T-helper 1 cell (primary cell): ENCODE results near the gene YBX2.
A peak's percentile ranks its signal among the peaks of the same experiment; 100 is the strongest.

Experiments
- DNase-seq, 5 donors: peaks; one replicate each; pipeline ENCODE4 v3.0.0-alpha.2; 2012 to 2020

The YBX2 gene

GRCh38 chr17:7241783-7242716 lies 52.4 kb downstream of the YBX2 start, which contains the start of gene GABARAP:
TSS of gene GABARAP (minus strand) at chr17:7242449. CDS start at chr17:7242330, 119 bp downstream.
- peak; percentile 80 to 94 (median 90) for DNase-seq

GRCh38 chr17:7241090-7241733 lies 53.2 kb downstream of the YBX2 start:
- DNase-seq = no peak

- DNase-seq = no peak
These were observed 54.1 kb downstream of the YBX2 start for GRCh38 chr17:7240375-7240774.

GRCh38 chr17:7239091-7240027 lies 55.1 kb downstream of the YBX2 start, which contains the start of gene PHF23:
TSS of gene PHF23 (minus strand) at chr17:7239457. CDS start at chr17:7239279, 178 bp downstream.
- DNase-seq = peak; percentile 94 to 100 (median 95)

GRCh38 chr17:7238420-7239090 lies 55.9 kb downstream of the YBX2 start:
- peak in 2 of 5 donors; percentile 32 to 47 for DNase-seq
